Cardiac septum (tissue), 1 donor: ENCODE measurements around the gene PGF. TPM values are rescaled to one million over a fixed set of nuclear protein-coding genes. Genes with fewer than 3 reads are reported as not detected.
"Not testable (repeated sequence)": the region's sequence is repeated elsewhere in the genome, so short reads cannot be mapped to it uniquely, and the experiment has no call there.

Source experiments
- DNase-seq: peaks from one replicate; pipeline ENCODE4 v3.0.0-alpha.2; 2020; ENCODE audit warnings: low spot score
- intact Hi-C: fragments of 100-400 bp; cut with DNase I; formaldehyde crosslinking; loops from one replicate; pipeline ENCODE4 v1.14.0; 2022
- total RNA-seq: library from RNA; stranded (reverse); fragmentation: NEBNext Ultra II Directional; extraction: Animal tissue kit (Norgen Biotek cat#: 25700); gene quantifications from one replicate; pipeline ENCODE4 v1.2.1, GENCODE V29; 2021
- donor health status: DM: no; HTN: no; CAD: no.

PGF gene
- total RNA-seq, 1 donor from 2014 or later = 9.4 TPM

DNA sequence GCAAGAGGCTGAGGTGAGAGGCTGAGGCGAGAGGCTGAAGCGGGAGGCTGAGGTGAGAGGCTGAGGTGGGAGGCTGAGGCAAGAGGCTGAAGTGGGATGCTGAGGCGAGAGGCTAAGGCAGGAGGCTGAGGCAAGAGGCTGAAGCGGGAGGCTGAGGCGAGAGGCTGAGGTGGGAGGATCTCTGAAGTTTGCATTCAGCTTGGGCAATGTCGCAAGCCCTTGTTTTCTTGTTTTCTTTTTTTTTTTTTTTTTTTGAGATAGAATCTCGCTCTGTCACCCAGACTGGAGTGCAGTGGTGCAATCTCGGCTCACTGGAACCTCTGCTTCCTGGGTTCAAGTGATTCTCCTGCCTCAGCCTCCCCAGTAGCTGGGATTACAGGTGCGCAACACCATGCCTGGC lies 23.7 kb downstream of the PGF start:
- DNase-seq, intact Hi-C loops: not testable (repeated sequence)

DNA sequence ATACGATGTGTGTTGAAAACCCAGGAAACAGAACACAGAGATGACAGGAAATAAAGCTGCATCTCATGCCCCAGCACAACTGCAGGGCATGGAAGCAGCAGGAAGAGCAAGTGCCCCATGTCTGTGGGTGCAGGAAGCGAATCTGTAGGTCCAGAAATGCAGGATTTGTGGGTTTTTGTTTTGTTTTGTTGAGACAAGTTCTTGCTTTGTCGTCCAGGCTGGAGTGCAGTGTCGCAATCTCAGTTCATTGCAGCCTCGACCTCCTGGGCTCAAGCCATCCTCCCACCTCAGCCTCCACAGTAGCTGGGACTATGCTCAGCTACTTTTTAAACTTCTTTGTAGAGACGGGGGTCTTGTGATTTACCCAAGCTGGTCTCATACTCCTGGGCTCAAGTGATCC lies 26.2 kb downstream of the PGF start:
- intact Hi-C loops = no loop called here
- DNase-seq = no peak

DNA sequence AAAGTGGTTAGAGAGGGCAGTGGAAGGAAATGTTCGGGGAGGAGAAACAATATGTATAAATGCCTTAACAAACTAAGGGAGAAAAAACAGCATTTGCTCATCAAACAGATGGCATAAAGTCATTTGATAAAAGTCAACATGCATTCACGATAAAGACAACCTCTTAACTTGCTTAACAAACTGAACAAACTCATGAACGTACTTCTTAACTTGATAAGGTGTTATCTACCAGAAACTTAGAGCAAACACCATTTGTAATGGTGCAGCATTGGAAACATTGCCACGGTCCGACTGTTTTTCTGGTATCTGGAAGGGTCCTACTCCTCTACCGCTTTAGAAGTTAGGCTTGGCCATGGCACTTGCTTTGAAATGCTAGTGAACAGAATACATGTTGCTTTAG lies 28.2 kb downstream of the PGF start:
- intact Hi-C loops = no loop called here
- no peak for DNase-seq

- DNase-seq = peak; percentile 41
- intact Hi-C loops = loop anchor here (5.0 kb wide), 1 partner anchor 148 kb away; no protein-coding TSS in a partner anchor
Observed at GRCh38 chr14:74924061-74924460, 31.3 kb downstream of the PGF start.

- DNase-seq = peak; percentile 90
- intact Hi-C loops = loop anchor here (5.0 kb wide), 1 partner anchor 149 kb away; no protein-coding TSS in a partner anchor
Observed at GRCh38 chr14:74922752-74923401, 32.5 kb downstream of the PGF start, which contains the start of gene RPS6KL1. TSS of gene RPS6KL1 (minus strand) at chr14:74923260. CDS start at chr14:74921541, 1,719 bp downstream.

DNA sequence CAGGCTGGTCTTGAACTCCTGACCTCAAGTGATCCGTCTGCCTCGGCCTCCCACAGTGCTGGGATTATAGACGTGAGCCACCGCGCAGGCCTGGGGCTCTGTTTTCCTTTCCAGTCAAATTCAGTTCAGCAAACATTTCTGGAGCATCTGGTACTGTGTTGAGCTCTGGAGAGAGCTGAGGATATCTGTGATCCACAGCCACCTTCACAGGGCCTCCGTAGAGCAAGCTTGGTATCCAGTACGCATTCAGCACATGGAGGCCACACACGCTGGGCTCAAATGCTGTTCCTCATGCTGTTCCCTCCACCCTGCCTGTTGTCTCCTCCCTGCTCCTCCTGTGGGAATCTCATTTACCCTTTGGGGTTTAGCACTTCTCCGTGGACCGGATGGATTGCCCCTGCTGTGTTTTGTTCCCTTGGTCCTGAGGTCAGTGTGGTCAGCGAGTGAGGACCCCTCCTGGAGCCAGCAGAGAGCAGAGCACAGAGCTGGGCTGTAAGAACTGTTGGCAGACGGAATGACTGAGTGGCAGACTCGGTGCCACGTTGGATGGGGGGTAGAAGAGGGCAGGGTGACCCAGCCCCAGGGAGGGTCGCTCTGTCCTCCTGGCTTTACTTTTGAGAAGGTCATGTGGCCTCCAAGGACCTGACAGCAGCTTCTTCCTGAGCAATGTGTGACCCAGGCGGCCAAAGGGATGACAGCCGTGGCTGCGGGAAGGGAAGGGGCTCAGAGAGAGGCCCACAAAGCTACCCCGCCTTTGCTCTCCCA lies 33.2 kb downstream of the PGF start:
- intact Hi-C loops = loop anchor here (5.0 kb wide), 1 partner anchor 150 kb away; no protein-coding TSS in a partner anchor

DNA sequence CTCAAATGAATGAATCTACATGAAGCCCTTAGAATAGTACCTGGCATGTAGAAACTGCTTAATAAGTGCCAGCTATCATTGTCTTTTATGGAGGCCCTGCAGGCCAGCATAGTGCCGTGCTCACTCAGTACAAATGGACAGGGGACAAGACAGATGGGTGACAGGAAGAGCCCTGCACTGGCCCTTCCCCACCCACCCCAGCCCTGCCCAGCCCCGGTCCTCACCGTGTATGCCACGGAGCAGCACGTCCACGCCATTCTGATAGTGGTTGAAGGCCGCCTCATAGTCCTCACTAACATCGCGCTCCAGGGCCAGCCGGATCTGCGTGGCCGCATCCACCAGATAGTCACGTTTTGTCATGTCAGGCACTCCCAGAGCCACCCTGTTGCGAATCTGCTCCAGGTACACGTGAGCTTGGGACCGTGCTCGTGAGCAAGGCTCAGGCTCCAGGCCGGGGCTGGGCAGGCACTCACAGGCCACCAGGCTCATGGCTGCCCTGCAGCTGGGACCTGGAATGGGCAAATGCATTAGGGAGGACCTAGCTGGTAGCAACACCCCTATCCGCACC lies 34.3 kb downstream of the PGF start:
- no peak for DNase-seq
- intact Hi-C loops = loop anchor here (5.0 kb wide), 1 partner anchor 151 kb away; no protein-coding TSS in a partner anchor

More for the DNA sequence above, 33.2 kb downstream of the PGF start:
- no peak for DNase-seq

DNA sequence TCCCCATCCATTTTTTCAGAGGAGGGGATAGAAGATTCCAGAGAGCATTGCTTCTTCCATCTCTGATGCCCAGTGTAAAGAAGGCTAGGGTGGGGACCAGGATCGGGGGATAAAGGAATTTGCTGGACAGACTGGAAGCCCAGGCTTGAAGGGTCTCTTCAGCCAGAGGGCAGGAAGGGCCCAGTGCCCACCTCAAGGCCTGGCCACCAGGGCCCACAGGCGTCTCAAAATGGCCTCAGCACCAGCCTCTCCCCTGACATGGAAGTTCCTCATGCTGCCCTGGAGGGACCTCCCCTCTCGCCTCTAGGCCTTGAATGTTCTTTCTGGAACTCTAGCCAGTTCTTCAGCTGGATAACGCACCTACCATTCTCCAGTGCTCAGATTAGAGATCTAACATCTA lies 35.1 kb downstream of the PGF start:
- no peak for DNase-seq
- intact Hi-C loops = loop anchor here (5.0 kb wide), 1 partner anchor 152 kb away; no protein-coding TSS in a partner anchor

DNA sequence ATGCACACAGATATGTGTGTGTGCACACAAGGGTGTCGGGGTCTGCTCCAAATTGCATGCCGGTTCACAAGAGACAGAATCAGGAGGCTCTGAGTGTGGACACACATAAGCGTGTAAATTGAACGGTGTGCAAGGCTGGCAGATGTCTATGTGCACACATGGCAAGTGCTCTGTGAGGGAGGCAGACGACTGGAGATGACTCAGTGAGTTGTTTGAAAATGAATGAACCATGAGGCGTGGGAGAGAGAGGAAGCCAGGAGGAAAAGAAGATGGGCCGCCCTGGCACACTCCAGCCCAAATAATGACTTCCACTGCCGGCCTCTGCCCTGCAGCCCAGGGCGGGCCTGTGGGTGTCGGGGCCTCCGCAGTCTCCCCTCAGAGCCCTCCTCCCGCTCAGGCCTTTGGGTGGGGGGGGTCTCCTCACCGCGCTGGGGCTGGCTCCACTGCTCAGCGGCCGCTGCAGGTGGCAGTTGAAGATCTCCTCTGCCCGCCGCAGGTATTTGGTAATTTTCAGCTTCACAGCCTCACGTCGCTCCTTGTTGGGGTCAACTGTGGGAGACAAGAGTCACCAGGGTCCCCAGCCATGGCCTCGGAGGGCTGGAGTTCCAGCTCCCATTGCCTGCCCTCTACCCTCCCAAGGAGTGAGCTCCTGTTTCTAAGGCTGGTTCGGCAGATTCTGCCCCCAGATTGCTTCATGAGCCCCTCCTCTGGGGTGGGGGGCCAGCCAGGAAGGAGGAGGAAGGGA lies 35.8 kb downstream of the PGF start:
- DNase-seq = no peak
- intact Hi-C loops = loop anchor here (5.0 kb wide), 2 partner anchors 93 to 153 kb away; no protein-coding TSS in a partner anchor

DNA sequence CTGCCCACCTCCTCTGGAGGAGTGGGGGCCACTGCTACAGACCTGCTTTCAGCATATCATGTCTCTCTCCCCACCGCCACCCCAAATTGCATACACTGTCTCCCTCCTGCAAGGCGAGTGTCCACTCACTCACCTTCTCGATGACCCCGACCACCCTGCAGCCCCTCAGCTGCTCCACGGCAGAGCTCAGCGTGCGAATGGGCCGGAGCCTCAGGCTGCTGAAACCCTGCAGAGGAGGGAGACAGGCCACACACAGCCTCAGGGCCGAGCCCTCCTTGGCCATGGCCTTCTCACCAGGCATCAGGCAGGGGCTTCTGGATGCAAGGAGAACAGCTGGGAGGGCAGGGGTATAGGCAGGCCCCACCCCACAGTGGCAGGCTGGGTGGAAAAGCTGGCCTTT lies 37.0 kb downstream of the PGF start:
- DNase-seq = no peak
- intact Hi-C loops = loop anchor here (5.0 kb wide), 1 partner anchor 94 kb away; no protein-coding TSS in a partner anchor

- intact Hi-C loops = loop anchor here (5.0 kb wide), 1 partner anchor 95 kb away; no protein-coding TSS in a partner anchor
Observed at GRCh38 chr14:74917646-74918081, 37.7 kb downstream of the PGF start.

GRCh38 chr14:74917178-74917543 lies 38.2 kb downstream of the PGF start:
- DNase-seq = no peak
- intact Hi-C loops = loop anchor here (5.0 kb wide), 1 partner anchor 95 kb away; no protein-coding TSS in a partner anchor

More at GRCh38 chr14:74917646-74918081, 37.7 kb downstream of the PGF start:
- DNase-seq = no peak

- intact Hi-C loops = loop anchor here (2.0 to 5.0 kb wide), 2 partner anchors 96 to 173 kb away; no protein-coding TSS in a partner anchor
- DNase-seq = no peak
Observed at GRCh38 chr14:74915826-74916225, 39.6 kb downstream of the PGF start.

DNA sequence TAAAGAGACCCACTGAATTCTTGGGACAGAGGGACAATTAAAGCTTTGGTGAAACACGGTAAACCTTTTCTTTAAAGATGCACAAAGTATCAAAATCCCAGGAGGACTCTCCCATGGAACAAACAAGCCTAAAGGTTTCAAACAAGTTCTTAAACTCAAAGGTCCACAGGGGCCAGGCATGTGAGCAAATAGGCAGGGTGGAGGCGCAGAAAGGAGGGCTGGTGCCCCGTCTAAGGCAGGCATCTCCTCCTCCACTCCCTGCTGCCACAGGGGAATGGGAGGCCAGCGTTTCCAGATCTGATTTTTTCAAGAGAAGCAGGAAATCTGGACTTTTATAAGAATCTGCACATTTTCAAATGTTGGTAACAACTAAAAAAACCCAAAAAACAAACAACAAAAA lies 40.0 kb downstream of the PGF start:
- DNase-seq = no peak
- intact Hi-C loops = loop anchor here (2.0 to 5.0 kb wide), 2 partner anchors 97 to 173 kb away; no protein-coding TSS in a partner anchor

- peak; percentile 81 for DNase-seq
- intact Hi-C loops = loop anchor here (2.0 kb wide), 1 partner anchor 175 kb away; no protein-coding TSS in a partner anchor
Observed at GRCh38 chr14:74913986-74914573, 41.3 kb downstream of the PGF start.

DNA sequence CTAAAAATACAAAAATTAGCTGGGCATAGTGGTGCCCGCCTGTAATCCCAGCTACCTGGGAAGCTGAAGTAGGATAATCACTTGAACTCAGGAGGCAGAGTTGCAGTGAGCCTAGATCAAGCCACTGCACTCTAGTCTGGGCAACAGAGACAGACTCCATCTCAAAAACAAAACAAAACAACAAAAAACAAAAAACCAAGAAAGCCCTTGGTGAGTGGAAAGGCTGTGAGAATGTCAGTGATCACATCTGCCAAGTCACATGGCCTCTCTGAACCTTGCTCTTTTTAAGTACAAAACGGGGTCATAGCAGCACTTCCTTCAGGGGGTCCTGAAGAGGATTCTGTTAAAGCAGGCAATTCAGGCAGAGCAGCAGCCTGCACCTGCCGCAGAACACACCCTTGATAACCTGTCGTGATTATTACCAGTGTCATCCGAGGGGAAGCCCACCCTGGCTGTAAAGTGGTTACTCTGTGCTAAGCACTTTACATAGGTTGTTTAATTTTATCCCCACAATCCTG lies 41.9 kb downstream of the PGF start:
- DNase-seq = no peak
- intact Hi-C loops = no loop called here

- intact Hi-C loops = no loop called here
- DNase-seq = no peak
Observed at GRCh38 chr14:74912801-74913200, 42.6 kb downstream of the PGF start.

DNA sequence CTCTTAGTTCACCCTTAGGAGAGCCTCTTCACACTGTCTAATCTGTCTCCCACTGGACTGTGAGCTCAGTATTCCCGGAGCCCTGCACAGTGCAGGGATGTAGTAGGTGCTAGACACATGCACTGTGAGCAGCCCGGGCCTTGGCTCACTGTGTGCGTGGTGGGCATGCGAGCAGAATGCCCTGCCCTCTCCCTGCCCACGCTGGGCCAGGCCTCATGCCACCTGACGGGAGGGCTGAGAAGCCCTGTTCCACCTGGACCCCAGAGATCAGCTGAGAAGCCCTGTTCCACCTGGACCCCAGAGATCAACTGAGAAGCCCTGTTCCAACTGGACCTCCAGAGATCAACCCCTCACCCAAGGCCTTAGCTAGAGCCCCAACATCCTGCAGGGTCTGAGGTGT lies 43.3 kb downstream of the PGF start:
- no peak for DNase-seq
- intact Hi-C loops = no loop called here

- DNase-seq = no peak
- intact Hi-C loops = no loop called here
Observed at GRCh38 chr14:74911704-74912103, 43.7 kb downstream of the PGF start.
